GOT3 (cell line): ENCODE results near the gene NCBP2L.
"Not testable (repeated sequence)": the region's sequence is repeated elsewhere in the genome, so short reads cannot be mapped to it uniquely, and the experiment has no call there.

Experiments
- DNase-seq: peaks from one replicate; lab custom pipeline; 2025; ENCODE audit warnings: mixed read lengths; lab: John Stamatoyannopoulos, UW

NCBP2L gene

DNA sequence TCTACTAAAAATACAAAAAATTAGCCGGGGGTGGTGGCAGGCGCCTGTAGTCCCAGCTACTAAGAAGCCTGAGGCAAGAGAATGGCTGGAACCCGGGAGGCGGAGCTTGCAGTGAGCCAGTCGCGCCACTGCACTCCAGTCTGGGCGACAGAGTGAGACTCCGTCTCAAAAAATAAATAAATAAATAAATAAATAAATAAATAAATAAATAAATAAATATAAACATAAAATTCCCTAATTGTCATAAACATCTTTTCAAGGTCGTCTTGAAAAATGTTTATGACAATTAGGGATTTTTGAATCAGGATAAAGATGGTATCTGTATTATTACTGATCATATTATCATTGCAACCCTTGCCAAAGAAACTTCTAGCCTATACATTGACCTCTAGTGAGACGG is 32.5 kb downstream of the NCBP2L start:
- DNase-seq = not testable (repeated sequence)

GRCh38 chrX:107818900-107819521 is 41.5 kb downstream of the NCBP2L start:
- DNase-seq = no peak

- DNase-seq = no peak
These were observed 45.5 kb downstream of the NCBP2L start for GRCh38 chrX:107823042-107823441.

GRCh38 chrX:107823456-107823855 is 45.9 kb downstream of the NCBP2L start:
- no peak for DNase-seq

DNA sequence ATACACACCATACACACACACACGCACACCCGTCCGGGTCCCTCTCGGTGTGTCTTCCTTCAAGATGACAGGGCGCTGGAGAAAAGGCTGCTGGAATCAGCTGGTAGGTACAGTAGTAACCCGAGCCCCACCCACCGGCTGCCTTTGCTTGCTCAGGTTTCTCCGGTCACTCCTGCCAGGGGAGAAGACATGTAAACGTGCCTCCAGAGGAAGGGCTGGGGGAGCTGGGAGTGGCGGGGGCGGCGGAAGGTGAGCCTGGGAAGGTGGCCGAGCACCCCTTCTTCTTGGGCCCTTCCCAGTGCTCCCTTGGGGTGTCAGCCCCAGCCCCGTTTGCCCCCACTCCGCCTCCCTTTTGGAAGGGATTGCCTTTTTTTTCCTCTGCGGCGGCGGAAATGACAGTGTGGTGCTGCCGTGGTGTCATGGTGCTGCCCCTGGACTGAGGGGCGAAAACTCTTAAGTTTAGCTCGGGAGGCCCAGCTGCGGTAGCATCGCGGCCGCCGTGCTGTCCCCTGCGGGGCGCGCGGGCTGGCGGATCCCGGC is 48.2 kb downstream of the NCBP2L start, which contains the start of gene MID2:
MID2 (plus strand) TSS at position 169 of the 540 bp plus-strand sequence. CDS start 561 bp downstream, outside the sequence.
- no peak for DNase-seq

DNA sequence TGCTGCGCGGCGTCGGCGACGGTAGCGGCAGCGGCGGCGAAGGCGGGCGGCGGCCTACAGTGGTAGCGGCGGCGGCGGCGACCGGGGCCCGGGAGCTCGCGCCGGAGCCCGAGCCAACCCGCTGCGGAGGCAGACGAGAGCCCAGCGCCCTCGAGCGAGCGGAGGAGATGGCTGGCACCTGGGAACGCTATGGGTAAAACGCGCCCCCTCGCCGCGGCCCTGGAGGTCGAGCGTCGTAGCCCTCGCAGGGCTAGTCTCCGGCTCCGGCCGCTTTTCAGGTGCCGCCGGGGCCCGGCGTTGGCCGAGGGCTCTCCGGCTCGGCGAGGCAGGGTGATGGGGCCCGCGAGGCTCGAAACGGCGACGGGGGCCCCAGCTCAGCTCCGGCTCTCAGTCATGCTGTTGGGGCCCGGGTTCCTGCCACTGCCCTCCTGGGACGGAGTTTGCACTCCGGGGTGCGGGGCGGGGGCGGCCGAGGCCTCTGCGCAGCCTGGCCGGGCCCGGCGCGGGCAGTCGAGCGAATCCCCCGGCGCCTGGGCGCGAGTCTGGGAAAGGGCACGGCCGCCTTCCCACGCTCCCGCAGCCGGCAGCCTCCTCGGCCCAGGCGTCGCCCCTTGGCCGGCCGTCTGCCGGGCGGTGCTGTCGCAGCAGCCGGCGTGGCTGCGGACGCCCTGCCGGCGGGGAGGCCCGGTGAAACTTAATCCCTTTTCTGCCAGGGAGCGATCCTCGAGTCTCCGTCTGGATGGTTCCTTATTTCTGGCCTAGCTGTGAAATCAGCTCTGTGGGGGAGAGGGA is 48.9 kb downstream of the NCBP2L start:
- DNase-seq = no peak

GRCh38 chrX:107827030-107827831 is 49.7 kb downstream of the NCBP2L start:
- no peak for DNase-seq

DNA sequence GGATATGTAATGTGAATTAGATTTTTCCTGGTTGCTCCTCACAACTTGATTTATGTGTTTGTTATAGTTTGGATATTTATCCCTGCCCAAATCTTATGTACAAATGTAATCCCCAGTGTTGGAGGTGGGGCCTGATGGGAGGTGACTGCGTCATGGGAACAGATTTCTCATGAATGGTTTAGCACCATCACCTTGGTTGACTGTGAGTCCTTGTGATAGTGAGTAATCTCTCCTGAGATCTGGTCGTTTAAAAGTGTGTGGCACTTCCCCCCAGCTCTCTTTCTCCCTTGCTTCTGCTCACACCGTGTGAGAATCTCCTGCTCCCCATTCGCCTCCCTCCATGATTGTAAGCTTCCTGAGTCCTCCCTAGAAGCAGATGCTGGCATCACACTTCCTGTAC is 50.3 kb downstream of the NCBP2L start:
- no peak for DNase-seq

DNA sequence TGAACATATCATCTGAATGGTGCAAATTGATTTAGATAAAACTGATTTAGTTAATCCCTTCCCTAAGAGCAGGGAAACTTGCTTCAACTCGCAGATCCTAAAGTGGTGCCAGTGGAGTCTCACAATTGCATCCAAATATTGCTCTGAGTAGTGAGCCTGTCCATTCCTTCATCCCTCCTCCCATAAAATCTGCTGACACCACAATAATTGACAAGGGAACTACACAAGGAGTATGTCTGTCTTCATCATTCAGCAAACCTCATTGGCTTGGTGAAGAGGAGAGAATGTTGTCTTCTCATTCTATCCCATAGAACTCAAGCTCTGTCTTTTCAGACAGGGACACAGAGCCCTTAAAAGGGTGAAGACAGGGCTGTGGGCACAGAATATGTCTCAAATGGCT is 52.3 kb downstream of the NCBP2L start:
- no peak for DNase-seq

DNA sequence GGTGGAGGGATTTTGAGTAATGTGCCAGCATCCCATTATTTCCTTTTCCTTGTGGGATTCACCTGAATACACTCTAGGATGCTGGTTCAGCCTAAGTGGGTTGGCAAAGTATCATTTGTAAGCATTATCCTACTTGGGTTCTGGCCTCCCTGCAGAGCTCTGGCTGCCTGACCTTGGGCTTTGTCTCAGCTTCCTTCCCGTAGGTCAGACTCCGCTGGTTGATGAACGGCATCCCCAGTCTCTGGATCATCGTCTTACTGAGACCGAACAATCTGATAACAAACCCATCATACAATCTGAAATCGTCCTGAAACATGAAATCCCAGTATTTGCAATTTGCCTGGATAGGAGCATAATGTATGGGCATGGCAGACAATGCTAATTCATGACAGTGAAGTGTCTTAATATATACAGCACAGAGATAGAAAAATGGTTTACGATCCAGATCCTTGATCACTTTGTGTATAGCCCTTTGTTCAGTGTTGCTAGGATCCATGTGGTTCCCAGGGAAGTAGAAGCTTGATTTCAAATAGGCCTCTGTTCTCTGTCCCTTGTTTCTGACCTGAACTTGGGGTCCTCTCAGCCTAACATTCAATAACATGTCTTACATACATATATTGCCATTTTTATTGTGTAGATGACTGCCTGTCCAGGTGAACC is 53.7 kb downstream of the NCBP2L start:
- DNase-seq = no peak

GRCh38 chrX:107834275-107835201 is 57.0 kb downstream of the NCBP2L start:
- DNase-seq = no peak

GRCh38 chrX:107836958-107837357 is 59.4 kb downstream of the NCBP2L start:
- DNase-seq = no peak

GRCh38 chrX:107840971-107841370 is 63.4 kb downstream of the NCBP2L start:
- DNase-seq = no peak

DNA sequence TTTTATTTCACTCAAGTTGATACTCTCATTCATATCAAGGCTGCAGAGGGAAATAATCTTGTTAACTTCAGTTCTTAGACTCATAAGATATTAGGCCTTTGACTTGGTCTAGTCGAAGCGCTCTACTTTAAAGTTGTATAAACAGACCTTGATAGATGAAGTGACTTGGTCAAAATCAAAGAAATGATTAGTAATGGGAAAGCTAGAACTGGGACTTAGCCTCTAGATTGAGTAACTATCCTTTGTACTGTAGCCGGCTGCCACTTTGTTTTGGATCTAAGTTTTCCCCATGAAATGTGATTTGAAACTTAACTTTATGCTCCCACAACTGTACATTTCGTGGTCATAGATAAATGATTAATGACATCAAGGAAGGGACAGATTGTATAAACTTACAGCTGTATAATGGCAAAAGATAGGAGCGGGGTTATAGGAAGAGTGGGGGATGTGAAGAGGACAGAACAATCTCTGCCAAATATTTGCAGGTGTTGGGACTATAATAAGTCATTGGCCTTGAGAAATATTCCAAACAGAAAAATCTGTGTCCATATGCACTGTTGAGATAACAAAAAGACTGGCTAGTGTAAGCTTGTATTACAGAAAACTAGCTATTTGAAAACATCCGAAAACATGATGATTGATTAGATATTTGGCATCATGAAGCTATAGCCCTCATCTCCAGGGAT is 65.3 kb downstream of the NCBP2L start:
- no peak for DNase-seq
